ENCODE results near the gene GABBR2. TPM values are rescaled to one million over a fixed set of nuclear protein-coding genes. Genes with fewer than 3 reads are reported as not detected.

GABBR2 gene
- total RNA-seq, 1 donor from 2014 or later = 6.4 TPM

DNA sequence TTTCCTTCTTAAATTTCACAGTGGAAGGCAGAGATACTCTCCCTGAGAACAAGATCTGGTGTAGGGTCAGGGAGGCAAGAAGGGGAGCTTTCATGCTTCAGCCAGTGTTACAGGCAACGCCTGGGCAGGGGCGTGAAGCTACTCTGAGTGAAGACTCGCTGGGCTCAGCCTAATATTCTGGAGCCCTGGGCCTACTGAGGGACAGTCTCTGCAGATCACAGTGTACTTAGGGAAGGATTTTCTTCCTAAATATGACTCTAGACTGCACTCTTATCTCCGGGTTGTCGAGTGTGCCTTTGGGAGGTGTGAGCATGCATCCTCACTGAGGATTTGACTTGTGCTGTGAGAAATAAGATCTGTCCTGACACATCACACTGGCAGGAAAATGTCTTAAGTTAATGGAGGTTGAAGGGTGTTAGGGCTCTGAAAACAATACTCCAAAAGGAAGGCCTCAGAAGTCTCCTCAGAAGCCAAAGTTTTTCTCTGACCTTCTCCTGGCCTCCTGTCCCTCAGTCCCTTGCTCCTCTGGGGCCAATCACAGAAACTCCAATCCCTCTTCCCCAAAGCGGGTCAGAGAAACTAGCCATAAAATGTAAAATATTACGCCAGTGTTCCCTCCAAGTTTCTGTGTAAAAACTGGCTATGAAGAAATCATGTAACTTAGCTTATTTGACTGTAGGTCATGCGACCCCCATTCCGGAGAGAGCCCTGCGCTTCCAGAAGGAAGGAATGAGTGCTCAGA lies 296.5 kb downstream of the GABBR2 start:
- H3K4me1 Mint-ChIP-seq (ENCODE audit: unreplicated experiment) = peaks cover 11% of the 10 kb centered on the region
- peaks cover 4% of the 10 kb centered on the region for H3K9me3 Mint-ChIP-seq
- DNase-seq (ENCODE audit: extremely low spot score, unreplicated experiment) = no peak
- H3K27ac Mint-ChIP-seq = no peak overlapping the region
- H3K27me3 Mint-ChIP-seq = peaks cover 10% of the 10 kb centered on the region
- no peaks in the 10 kb centered on the region for H3K36me3 Mint-ChIP-seq
- TF ChIP-seq, protein P1, sequence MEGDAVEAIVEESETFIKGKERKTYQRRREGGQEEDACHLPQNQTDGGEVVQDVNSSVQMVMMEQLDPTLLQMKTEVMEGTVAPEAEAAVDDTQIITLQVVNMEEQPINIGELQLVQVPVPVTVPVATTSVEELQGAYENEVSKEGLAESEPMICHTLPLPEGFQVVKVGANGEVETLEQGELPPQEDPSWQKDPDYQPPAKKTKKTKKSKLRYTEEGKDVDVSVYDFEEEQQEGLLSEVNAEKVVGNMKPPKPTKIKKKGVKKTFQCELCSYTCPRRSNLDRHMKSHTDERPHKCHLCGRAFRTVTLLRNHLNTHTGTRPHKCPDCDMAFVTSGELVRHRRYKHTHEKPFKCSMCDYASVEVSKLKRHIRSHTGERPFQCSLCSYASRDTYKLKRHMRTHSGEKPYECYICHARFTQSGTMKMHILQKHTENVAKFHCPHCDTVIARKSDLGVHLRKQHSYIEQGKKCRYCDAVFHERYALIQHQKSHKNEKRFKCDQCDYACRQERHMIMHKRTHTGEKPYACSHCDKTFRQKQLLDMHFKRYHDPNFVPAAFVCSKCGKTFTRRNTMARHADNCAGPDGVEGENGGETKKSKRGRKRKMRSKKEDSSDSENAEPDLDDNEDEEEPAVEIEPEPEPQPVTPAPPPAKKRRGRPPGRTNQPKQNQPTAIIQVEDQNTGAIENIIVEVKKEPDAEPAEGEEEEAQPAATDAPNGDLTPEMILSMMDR (conservative IDR thresholded peaks at IDR 0.05) = no peak
- no peak overlapping the region for H3K4me3 Mint-ChIP-seq

DNA sequence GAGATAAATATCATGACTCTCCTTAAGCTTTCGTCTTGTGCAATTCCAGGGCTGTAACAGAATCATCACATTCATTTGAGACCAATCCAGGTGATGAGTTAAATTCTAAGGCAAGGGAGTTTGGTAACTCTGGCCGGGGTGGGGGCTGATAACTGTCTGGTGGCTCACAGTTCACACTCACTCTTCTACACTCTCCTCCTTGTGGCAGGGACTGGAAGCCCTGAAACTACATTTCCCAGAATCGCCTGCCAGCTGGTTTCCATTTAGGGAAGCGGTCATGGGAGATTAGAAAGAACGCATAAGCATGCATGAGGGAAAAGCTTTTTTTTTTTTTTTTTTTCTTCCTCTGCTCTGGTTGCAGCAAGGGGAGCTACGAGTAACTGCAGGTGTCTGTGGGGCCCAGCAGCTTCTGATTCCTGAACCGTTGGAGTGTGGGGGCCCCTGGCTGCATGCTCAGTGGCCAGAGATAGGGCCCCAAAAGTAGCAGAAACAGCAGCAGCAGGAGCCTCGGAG lies 298.5 kb downstream of the GABBR2 start:
- peaks cover 6% of the 10 kb centered on the region for H3K27me3 Mint-ChIP-seq
- H3K4me3 Mint-ChIP-seq = peak overlapping the region; percentile 49
- H3K4me1 Mint-ChIP-seq (ENCODE audit: unreplicated experiment) = peaks cover 11% of the 10 kb centered on the region
- TF ChIP-seq, protein P1 (conservative IDR thresholded peaks at IDR 0.05) = peak; percentile 62
- DNase-seq (ENCODE audit: extremely low spot score, unreplicated experiment) = no peak
- H3K27ac Mint-ChIP-seq = peak overlapping the region; percentile 22
- H3K36me3 Mint-ChIP-seq = no peaks in the 10 kb centered on the region
- no peaks in the 10 kb centered on the region for H3K9me3 Mint-ChIP-seq

DNA sequence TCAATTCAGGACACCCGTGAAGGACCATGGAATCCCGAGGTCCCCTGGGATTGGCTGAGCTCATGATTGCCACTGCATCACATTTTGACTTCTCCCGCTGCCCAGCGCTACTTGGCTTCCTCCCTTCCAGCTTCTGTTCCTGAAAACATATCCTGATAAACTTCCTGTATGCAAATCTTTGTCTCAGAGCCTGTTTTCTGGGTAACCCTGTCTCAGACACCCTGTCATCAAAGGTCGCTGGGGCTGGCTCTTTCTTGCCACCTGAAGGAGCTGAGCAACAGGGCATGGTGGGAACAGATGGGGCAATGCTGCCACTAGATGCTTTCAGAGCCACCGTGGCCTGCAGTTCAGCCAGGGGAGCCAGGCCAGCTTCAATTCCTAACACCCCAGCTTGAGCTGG lies 299.0 kb downstream of the GABBR2 start:
- Mint-ChIP-seq H3K4me1 (ENCODE audit: unreplicated experiment) (peaks cover 11% of the 10 kb centered on the region), H3K27ac (no peak overlapping the region), H3K9me3 (no peaks in the 10 kb centered on the region), H3K36me3 (no peaks in the 10 kb centered on the region), H3K27me3 (peaks cover 6% of the 10 kb centered on the region), H3K4me3 (no peak overlapping the region)
- DNase-seq (ENCODE audit: extremely low spot score, unreplicated experiment) = no peak
- TF ChIP-seq, protein P1 (conservative IDR thresholded peaks at IDR 0.05) = no peak

DNA sequence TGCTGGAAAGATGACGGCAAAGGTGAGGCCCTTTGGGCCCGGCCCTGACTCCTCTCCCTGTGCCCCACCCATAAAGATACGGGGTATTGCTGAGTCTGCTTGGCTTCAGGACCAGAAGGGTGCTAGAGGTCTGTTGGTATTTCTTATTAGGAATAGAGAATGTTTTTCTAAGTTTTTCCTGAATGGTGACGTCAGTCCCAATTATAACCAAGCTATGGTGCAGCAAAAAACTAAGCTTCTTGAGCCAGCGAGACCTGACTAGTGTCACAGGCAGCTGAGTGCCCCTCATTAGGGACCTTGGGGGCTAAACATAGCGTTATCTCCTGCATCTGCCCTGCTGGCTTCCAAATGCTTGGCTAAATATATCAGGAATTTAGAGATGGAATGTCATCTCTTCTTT lies 302.3 kb downstream of the GABBR2 start:
- Mint-ChIP-seq H3K9me3 (no peaks in the 10 kb centered on the region), H3K4me1 (ENCODE audit: unreplicated experiment) (peaks cover 11% of the 10 kb centered on the region), H3K36me3 (no peaks in the 10 kb centered on the region), H3K27ac (no peak overlapping the region), H3K4me3 (no peak overlapping the region), H3K27me3 (peaks cover 11% of the 10 kb centered on the region)
- TF ChIP-seq, protein P1 (conservative IDR thresholded peaks at IDR 0.05) = no peak
- DNase-seq (ENCODE audit: extremely low spot score, unreplicated experiment) = no peak

DNA sequence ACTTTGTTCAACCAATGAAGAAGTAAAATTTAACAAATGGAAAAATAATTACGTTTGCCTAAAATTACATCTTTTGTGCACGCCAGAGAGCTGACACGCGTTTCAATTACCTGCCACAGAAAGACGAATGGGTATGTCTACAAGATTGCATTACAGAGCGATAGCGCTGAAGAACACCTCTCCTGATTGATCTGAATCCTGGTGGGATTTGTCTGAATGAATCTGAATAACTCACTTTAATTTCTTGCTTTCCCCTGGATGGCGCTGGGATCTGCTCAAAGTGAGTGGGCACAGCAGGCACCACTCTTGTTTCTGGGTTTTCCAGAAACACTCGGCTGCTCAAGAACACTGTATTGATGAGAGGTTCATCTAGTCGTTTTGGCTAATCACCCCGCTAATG lies 304.5 kb downstream of the GABBR2 start:
- no peak overlapping the region for H3K27ac Mint-ChIP-seq
- H3K36me3 Mint-ChIP-seq = no peaks in the 10 kb centered on the region
- TF ChIP-seq, protein P1 (conservative IDR thresholded peaks at IDR 0.05) = no peak
- H3K4me3 Mint-ChIP-seq = no peak overlapping the region
- DNase-seq (ENCODE audit: extremely low spot score, unreplicated experiment) = no peak
- no peaks in the 10 kb centered on the region for H3K9me3 Mint-ChIP-seq
- H3K27me3 Mint-ChIP-seq = peaks cover 11% of the 10 kb centered on the region
- no peaks in the 10 kb centered on the region for H3K4me1 Mint-ChIP-seq (ENCODE audit: unreplicated experiment)

Measured in type B pancreatic cell (in vitro differentiated cells).